ENCODE results near the gene KCNA5.

DNA sequence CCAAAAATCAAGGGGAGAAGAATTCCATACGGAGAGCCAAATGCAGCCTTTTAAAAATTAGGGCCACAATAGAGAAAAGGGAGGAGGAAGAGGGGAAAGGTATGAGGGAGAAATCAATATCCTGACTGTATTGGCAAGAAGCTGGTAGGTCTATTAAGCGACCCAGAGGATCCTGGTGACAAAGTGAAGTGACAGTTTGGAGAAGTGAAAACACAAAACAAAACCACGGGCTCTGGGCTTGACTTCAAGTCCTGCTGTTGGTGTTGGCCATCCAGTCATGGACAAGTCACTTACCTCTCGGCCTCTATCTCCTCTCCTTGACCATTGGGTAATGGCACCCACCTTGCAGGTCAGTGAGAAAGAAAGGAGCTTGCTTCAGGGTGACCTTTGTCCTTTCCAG is 47.0 kb upstream of the KCNA5 start:
- TF ChIP-seq, protein P1, sequence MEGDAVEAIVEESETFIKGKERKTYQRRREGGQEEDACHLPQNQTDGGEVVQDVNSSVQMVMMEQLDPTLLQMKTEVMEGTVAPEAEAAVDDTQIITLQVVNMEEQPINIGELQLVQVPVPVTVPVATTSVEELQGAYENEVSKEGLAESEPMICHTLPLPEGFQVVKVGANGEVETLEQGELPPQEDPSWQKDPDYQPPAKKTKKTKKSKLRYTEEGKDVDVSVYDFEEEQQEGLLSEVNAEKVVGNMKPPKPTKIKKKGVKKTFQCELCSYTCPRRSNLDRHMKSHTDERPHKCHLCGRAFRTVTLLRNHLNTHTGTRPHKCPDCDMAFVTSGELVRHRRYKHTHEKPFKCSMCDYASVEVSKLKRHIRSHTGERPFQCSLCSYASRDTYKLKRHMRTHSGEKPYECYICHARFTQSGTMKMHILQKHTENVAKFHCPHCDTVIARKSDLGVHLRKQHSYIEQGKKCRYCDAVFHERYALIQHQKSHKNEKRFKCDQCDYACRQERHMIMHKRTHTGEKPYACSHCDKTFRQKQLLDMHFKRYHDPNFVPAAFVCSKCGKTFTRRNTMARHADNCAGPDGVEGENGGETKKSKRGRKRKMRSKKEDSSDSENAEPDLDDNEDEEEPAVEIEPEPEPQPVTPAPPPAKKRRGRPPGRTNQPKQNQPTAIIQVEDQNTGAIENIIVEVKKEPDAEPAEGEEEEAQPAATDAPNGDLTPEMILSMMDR (IDR thresholded peaks at IDR 0.05), result no peak
- TF ChIP-seq POLR2A (IDR thresholded peaks at IDR 0.05) (no peak), EP300 (IDR thresholded peaks at IDR 0.05) (no peak)
